Measurements from ENCODE around the gene FBXW2.

FBXW2 gene

GRCh38 chr9:120741701-120742100, 51.5 kb downstream of the FBXW2 start:
- DNase-seq = no peak

- no peak for DNase-seq
These were observed 52.0 kb downstream of the FBXW2 start for GRCh38 chr9:120741191-120741590.

- no peak for DNase-seq
These were observed 53.1 kb downstream of the FBXW2 start for GRCh38 chr9:120740132-120740531.

GRCh38 chr9:120737416-120738165, 55.6 kb downstream of the FBXW2 start:
- no peak for DNase-seq

GRCh38 chr9:120736881-120737280, 56.3 kb downstream of the FBXW2 start:
- DNase-seq = no peak

- no peak for DNase-seq
These were observed 57.6 kb downstream of the FBXW2 start for GRCh38 chr9:120735415-120736126.

- DNase-seq = no peak
These were observed 58.4 kb downstream of the FBXW2 start for GRCh38 chr9:120734607-120735410.

- no peak for DNase-seq
These were observed 60.0 kb downstream of the FBXW2 start for GRCh38 chr9:120733190-120733589.

- no peak for DNase-seq
These were observed 62.3 kb downstream of the FBXW2 start for GRCh38 chr9:120730654-120731514.

GRCh38 chr9:120729791-120730241, 63.4 kb downstream of the FBXW2 start:
- DNase-seq = no peak

- no peak for DNase-seq
These were observed 66.7 kb downstream of the FBXW2 start for GRCh38 chr9:120726484-120726883.

- DNase-seq = no peak
These were observed 67.3 kb downstream of the FBXW2 start for GRCh38 chr9:120725907-120726306.

GRCh38 chr9:120724757-120725400, 68.3 kb downstream of the FBXW2 start:
- no peak for DNase-seq

GRCh38 chr9:120723565-120723964, 69.7 kb downstream of the FBXW2 start:
- DNase-seq = no peak

- DNase-seq = no peak
These were observed 72.8 kb downstream of the FBXW2 start for GRCh38 chr9:120720404-120720803.

- no peak for DNase-seq
These were observed 74.9 kb downstream of the FBXW2 start for GRCh38 chr9:120718316-120718715.

GRCh38 chr9:120717176-120717575, 76.0 kb downstream of the FBXW2 start:
- no peak for DNase-seq

GRCh38 chr9:120716483-120716882, 76.7 kb downstream of the FBXW2 start:
- DNase-seq = no peak

- DNase-seq = no peak
These were observed 77.8 kb downstream of the FBXW2 start for GRCh38 chr9:120715389-120715924.

- DNase-seq = no peak
These were observed 78.3 kb downstream of the FBXW2 start for GRCh38 chr9:120714846-120715388.

- peak; percentile 93 to 97 for DNase-seq
These were observed 78.9 kb downstream of the FBXW2 start, which contains the start of gene MEGF9 for GRCh38 chr9:120714088-120714845. Gene MEGF9 (minus strand): TSS chr9:120714470. CDS start chr9:120714358, 112 bp downstream.

Data from stimulated activated CD4-positive, alpha-beta T cell treated with anti-CD3 and anti-CD28 coated beads, Interleukin-2, amount 100 ng/mL, for 48 hours (primary cell).